ENCODE data around the gene SGK2.

SGK2 gene

GRCh38 chr20:43631598-43631997 is 72.8 kb downstream of the SGK2 start:
- DNase-seq: no peak

Measured in NCI-H2029 (cell line).